HG02970 (cell line): Measurements from ENCODE around the gene SOX18.
"Not testable (repeated sequence)": the region's sequence is repeated elsewhere in the genome, so short reads cannot be mapped to it uniquely, and the experiment has no call there.

Experiments
- ATAC-seq: cut with Tn5 transposase; IDR thresholded peaks from one replicate; pipeline ENCODE4 v1.9.1; 2021; ENCODE audit warnings: mild to moderate bottlenecking, moderate library complexity, moderate number of reproducible peaks; ENCODE audit not compliant: unreplicated experiment, low FRiP score

SOX18 gene

GRCh38 chr20:64025826-64026412, 23.5 kb downstream of the SOX18 start:
- ATAC-seq, result no peak

GRCh38 chr20:64025101-64025825, 24.2 kb downstream of the SOX18 start:
- no peak for ATAC-seq

GRCh38 chr20:64024141-64024990, 25.1 kb downstream of the SOX18 start:
- ATAC-seq, result no peak

- ATAC-seq, result no peak
Measured at GRCh38 chr20:64023361-64024140, 25.9 kb downstream of the SOX18 start.

GRCh38 chr20:64022671-64023360, 26.6 kb downstream of the SOX18 start:
- ATAC-seq, result no peak

- no peak for ATAC-seq
Measured at GRCh38 chr20:64021124-64021975, 28.1 kb downstream of the SOX18 start.

- ATAC-seq, result no peak
Measured at GRCh38 chr20:64015635-64016034, 33.8 kb downstream of the SOX18 start.

GRCh38 chr20:64012385-64013154, 36.9 kb downstream of the SOX18 start:
- ATAC-seq, result not testable (repeated sequence)

GRCh38 chr20:64011366-64011779, 38.1 kb downstream of the SOX18 start:
- no peak for ATAC-seq

- no peak for ATAC-seq
Measured at GRCh38 chr20:64010711-64011237, 38.7 kb downstream of the SOX18 start.

GRCh38 chr20:64009811-64010387, 39.5 kb downstream of the SOX18 start:
- no peak for ATAC-seq

- ATAC-seq, result no peak
Measured at GRCh38 chr20:64006902-64007301, 42.5 kb downstream of the SOX18 start.

- no peak for ATAC-seq
Measured at GRCh38 chr20:64006490-64006889, 42.9 kb downstream of the SOX18 start.

GRCh38 chr20:64005394-64005793, 44.0 kb downstream of the SOX18 start:
- ATAC-seq, result no peak

GRCh38 chr20:64003960-64004725, 45.3 kb downstream of the SOX18 start:
- no peak for ATAC-seq

- ATAC-seq, result no peak
Measured at GRCh38 chr20:64001607-64002011, 47.8 kb downstream of the SOX18 start.

- no peak for ATAC-seq
Measured at GRCh38 chr20:64000906-64001305, 48.5 kb downstream of the SOX18 start.
